Measurements from ENCODE around the gene ASGR1. TPM values are rescaled to one million over a fixed set of nuclear protein-coding genes. Genes with fewer than 3 reads are reported as not detected.

Gene ASGR1
- total RNA-seq, 1 experiment from 2014 or later: 0.95 TPM

- DNase-seq: no peak
- Histone ChIP-seq H3K36me3 (ENCODE audit: low read depth, low read length) (no peaks in the 10 kb centered on the region), H3K9me3 (ENCODE audit: low read length) (no peaks in the 10 kb centered on the region), H3F3A (ENCODE audit: low read length, unreplicated experiment) (no peaks in the 10 kb centered on the region), H3K4me2 (ENCODE audit: low read length) (no peak overlapping the region), H4K20me1 (ENCODE audit: low read length) (no peaks in the 10 kb centered on the region), H2AFZ (ENCODE audit: low read length) (no peak overlapping the region), H3K4me3 (ENCODE audit: low read length) (no peak overlapping the region), H3K79me2 (ENCODE audit: low read length) (no peaks in the 10 kb centered on the region), H3K9me2 (replicated peaks; ENCODE audit: low read length) (no peaks in the 10 kb centered on the region), H3K9ac (ENCODE audit: low read length) (no peak overlapping the region), H3K27me3 (ENCODE audit: low read length) (no peaks in the 10 kb centered on the region), H3K27ac (ENCODE audit: low read length) (no peak overlapping the region), H3K4me1 (ENCODE audit: insufficient read depth, low read length) (no peaks in the 10 kb centered on the region)
- TF ChIP-seq CTCF (conservative IDR thresholded peaks at IDR 0.05; ENCODE audit: low read depth, low read length) (no peak), EZH2 (IDR thresholded peaks at IDR 0.05; ENCODE audit: low read length, unreplicated experiment) (no peak), EZH2phosphoT487 (IDR thresholded peaks at IDR 0.05; ENCODE audit: borderline replicate concordance, low read length) (no peak)
- ATAC-seq: no peak
- intact Hi-C loops (cut with micrococcal nuclease): no loop called here
- no TSS peak for BruUV-seq (replicated peaks)
- CTCF ChIA-PET: no interaction called here
- POLR2A ChIA-PET (ENCODE audit: unreplicated experiment): no interaction called here
These were observed 55.3 kb downstream of the ASGR1 start for GRCh38 chr17:7123844-7124243.

Small RNA genes lying within 50 kb of the gene (microRNA-seq; reads per million reads assigned to microRNA genes)
- gene MIR324 (ENCODE audit: unreplicated experiment): 2,736 reads per million, percentile 88 among the genes with 10 or more reads in this experiment

Other genes with a start within 250 kb of the ASGR1 start
- not detected in 2 replicates for gene ALOX12, start 183.3 kb downstream of the ASGR1 start, total RNA-seq (2014; rRNA removed)
- 169 and 195 TPM in 2 replicates for gene RNASEK, start 166.7 kb downstream of the ASGR1 start, total RNA-seq (2014; rRNA removed)
- 0.12 TPM in 1 of 2 replicates, not detected in the other for gene BCL6B, start 156.3 kb downstream of the ASGR1 start, total RNA-seq (2014; rRNA removed)
- 0.62 and 1.7 TPM in 2 replicates for gene SLC16A13, start 143.4 kb downstream of the ASGR1 start, total RNA-seq (2014; rRNA removed)
- gene SLC16A11, start 135.3 kb downstream of the ASGR1 start, total RNA-seq (2014; rRNA removed): 0.75 TPM in 1 of 2 replicates, not detected in the other
- gene CLEC10A, start 99.1 kb downstream of the ASGR1 start, total RNA-seq (2014; rRNA removed): not detected in 2 replicates
- not detected in 2 replicates for gene ASGR2, start 64.5 kb downstream of the ASGR1 start, total RNA-seq (2014; rRNA removed)
- 6.5 and 12.8 TPM in 2 replicates for gene DLG4, start 40.5 kb upstream of the ASGR1 start, total RNA-seq (2014; rRNA removed)
- gene ACADVL, start 40.6 kb upstream of the ASGR1 start, total RNA-seq (2014; rRNA removed): 558 and 646 TPM in 2 replicates
- gene DVL2, start 55.1 kb upstream of the ASGR1 start, total RNA-seq (2014; rRNA removed): 36.9 and 65.7 TPM in 2 replicates
- 20.8 and 32.7 TPM in 2 replicates for gene PHF23, start 60.1 kb upstream of the ASGR1 start, total RNA-seq (2014; rRNA removed)
- gene GABARAP, start 63.1 kb upstream of the ASGR1 start, total RNA-seq (2014; rRNA removed): 88.2 and 103 TPM in 2 replicates
- gene CTDNEP1, start 72.4 kb upstream of the ASGR1 start, total RNA-seq (2014; rRNA removed): 52.4 and 68.5 TPM in 2 replicates
- gene ELP5, start 72.8 kb upstream of the ASGR1 start, total RNA-seq (2014; rRNA removed): 60.5 and 67.5 TPM in 2 replicates
- gene CLDN7, start 83.1 kb upstream of the ASGR1 start, total RNA-seq (2014; rRNA removed): 147 and 180 TPM in 2 replicates
- 0.29 TPM in 1 of 2 replicates, not detected in the other for gene SLC2A4, start 102.3 kb upstream of the ASGR1 start, total RNA-seq (2014; rRNA removed)
- gene YBX2, start 115.3 kb upstream of the ASGR1 start, total RNA-seq (2014; rRNA removed): 1.1 and 1.4 TPM in 2 replicates
- gene EIF5A, start 128.3 kb upstream of the ASGR1 start, total RNA-seq (2014; rRNA removed): 1,140 and 1,203 TPM in 2 replicates
- 30.8 and 45.8 TPM in 2 replicates for gene GPS2, start 136.0 kb upstream of the ASGR1 start, total RNA-seq (2014; rRNA removed)
- 21.4 and 27.7 TPM in 2 replicates for gene NEURL4, start 150.0 kb upstream of the ASGR1 start, total RNA-seq (2014; rRNA removed)
- not detected in 2 replicates for gene ACAP1, start 157.2 kb upstream of the ASGR1 start, total RNA-seq (2014; rRNA removed)
- 7.0 and 7.6 TPM in 2 replicates for gene KCTD11, start 172.8 kb upstream of the ASGR1 start, total RNA-seq (2014; rRNA removed)
- gene TMEM95, start 175.8 kb upstream of the ASGR1 start, total RNA-seq (2014; rRNA removed): not detected in 2 replicates
- gene TNK1, start 201.7 kb upstream of the ASGR1 start, total RNA-seq (2014; rRNA removed): 10.8 and 13.5 TPM in 2 replicates
- 53.8 and 62.7 TPM in 2 replicates for gene PLSCR3, start 215.2 kb upstream of the ASGR1 start, total RNA-seq (2014; rRNA removed)
- 56.6 and 82.4 TPM in 2 replicates for gene TMEM256, start 224.7 kb upstream of the ASGR1 start, total RNA-seq (2014; rRNA removed)
- gene NLGN2, start 228.5 kb upstream of the ASGR1 start, total RNA-seq (2014; rRNA removed): 7.4 and 12.7 TPM in 2 replicates
- not detected in 2 replicates for gene SPEM1, start 241.0 kb upstream of the ASGR1 start, total RNA-seq (2014; rRNA removed)
- gene SPEM2, start 246.2 kb upstream of the ASGR1 start, total RNA-seq (2014; rRNA removed): not detected in 2 replicates
- not detected in 2 replicates for gene SPEM3, start 249.5 kb upstream of the ASGR1 start, total RNA-seq (2014; rRNA removed)